ENCODE measurements around the gene CMC2.

GRCh38 chr16:80969114-80969484 lies 37.6 kb downstream of the CMC2 start:
- TF ChIP-seq CTCF (optimal IDR thresholded peaks at IDR 0.05 in 1 of 3, IDR thresholded peaks at IDR 0.05 in 1 of 3, conservative IDR thresholded peaks at IDR 0.05 in 1 of 3; ENCODE audit: extremely low read depth in 1 of 3, insufficient read depth in 2 of 3, low read length in 3 of 3), result no peak
- TF ChIP-seq EZH2 (IDR thresholded peaks at IDR 0.05; ENCODE audit: low read length), result no peak
